ENCODE measurements around the gene RHOC.

The RHOC gene

GRCh38 chr1:112710159-112710558, 3.2 kb upstream of the RHOC start:
- TF ChIP-seq POLR2AphosphoS5 (IDR thresholded peaks at IDR 0.05; ENCODE audit: low read depth) = no peak
- no peak for TF ChIP-seq CTCF (IDR thresholded peaks at IDR 0.05; ENCODE audit: insufficient read depth, low read length)
- no peak for TF ChIP-seq REST (IDR thresholded peaks at IDR 0.05; ENCODE audit: insufficient replicate concordance, low read depth)
- TF ChIP-seq GABPA (IDR thresholded peaks at IDR 0.05; ENCODE audit: low read depth) = no peak
- TF ChIP-seq SPI1 (IDR thresholded peaks at IDR 0.05; ENCODE audit: borderline replicate concordance, low read depth) = no peak
- peaks cover 47% of the 10 kb centered on the region for H3K27me3 ChIP-seq (ENCODE audit: insufficient read depth, poor library complexity, severe bottlenecking)

GRCh38 chr1:112708489-112708888, 1.6 kb upstream of the RHOC start:
- DNase-seq (ENCODE audit: low read depth in 1 of 2, low spot score in 1 of 2) = no peak
- Histone ChIP-seq H3K27ac (replicated peaks) (no peak overlapping the region), H3K4me3 (replicated peaks; ENCODE audit: insufficient read depth, low read length) (no peak overlapping the region), H3K27me3 (ENCODE audit: insufficient read depth, poor library complexity, severe bottlenecking) (peaks cover 40% of the 10 kb centered on the region)
- no peak for TF ChIP-seq POLR2AphosphoS5 (IDR thresholded peaks at IDR 0.05; ENCODE audit: low read depth)
- TF ChIP-seq REST (IDR thresholded peaks at IDR 0.05; ENCODE audit: insufficient replicate concordance, low read depth) = no peak
- TF ChIP-seq SPI1 (IDR thresholded peaks at IDR 0.05; ENCODE audit: borderline replicate concordance, low read depth) = no peak
- no peak for TF ChIP-seq CTCF (IDR thresholded peaks at IDR 0.05; ENCODE audit: insufficient read depth, low read length)
- TF ChIP-seq GABPA (IDR thresholded peaks at IDR 0.05; ENCODE audit: low read depth) = no peak

More at GRCh38 chr1:112710159-112710558, 3.2 kb upstream of the RHOC start:
- Histone ChIP-seq H3K4me3 (replicated peaks; ENCODE audit: insufficient read depth, low read length) (no peak overlapping the region), H3K27ac (replicated peaks) (no peak overlapping the region)
- DNase-seq (ENCODE audit: low read depth in 1 of 2, low spot score in 1 of 2) = no peak

GRCh38 chr1:112708002-112708448, 1.1 kb upstream of the RHOC start:
- no peak for TF ChIP-seq POLR2AphosphoS5 (IDR thresholded peaks at IDR 0.05; ENCODE audit: low read depth)
- TF ChIP-seq CTCF (IDR thresholded peaks at IDR 0.05; ENCODE audit: insufficient read depth, low read length) = no peak
- no peak for TF ChIP-seq GABPA (IDR thresholded peaks at IDR 0.05; ENCODE audit: low read depth)
- no peak for TF ChIP-seq SPI1 (IDR thresholded peaks at IDR 0.05; ENCODE audit: borderline replicate concordance, low read depth)
- no peak for TF ChIP-seq REST (IDR thresholded peaks at IDR 0.05; ENCODE audit: insufficient replicate concordance, low read depth)
- Histone ChIP-seq H3K27me3 (ENCODE audit: insufficient read depth, poor library complexity, severe bottlenecking) (peaks cover 40% of the 10 kb centered on the region), H3K4me3 (replicated peaks; ENCODE audit: insufficient read depth, low read length) (no peak overlapping the region), H3K27ac (replicated peaks) (no peak overlapping the region)
- DNase-seq (ENCODE audit: low read depth in 1 of 2, low spot score in 1 of 2) = no peak

Data from HL-60 (cell line).